Adipose tissue (tissue), 3 donors: ENCODE results near the gene ZFP36. TPM values are rescaled to one million over a fixed set of nuclear protein-coding genes. Genes with fewer than 3 reads are reported as not detected.

ENCODE experiments used
- H3K27ac ChIP-seq: one replicate; pipeline ENCODE4 v1.5.1; 2013; ENCODE audit warnings: low read depth, low read length
- WGBS, 3 donors: extraction: QIAGEN DNeasy Blood & Tissue Kit; methylation state at CpG; one replicate each; pipeline ENCODE4 v1.1.7; 2013; 5-methylcytosine and 5-hydroxymethylcytosine counted together
- polyA plus RNA-seq, 3 donors: library from polyadenylated mRNA; stranded (reverse); fragments of 200-250 nt; gene quantifications; one replicate each; pipeline ENCODE4 v1.2.3, GENCODE V29; 2013
- donor health status: healthy with polysubstance abuse.
- donor health status: Bipolar disorder and iron deficiency.
- donor health status: healthy.

The ZFP36 gene
- polyA plus RNA-seq, 3 donors = 80.2 to 1,764 (median 1,356) TPM

DNA sequence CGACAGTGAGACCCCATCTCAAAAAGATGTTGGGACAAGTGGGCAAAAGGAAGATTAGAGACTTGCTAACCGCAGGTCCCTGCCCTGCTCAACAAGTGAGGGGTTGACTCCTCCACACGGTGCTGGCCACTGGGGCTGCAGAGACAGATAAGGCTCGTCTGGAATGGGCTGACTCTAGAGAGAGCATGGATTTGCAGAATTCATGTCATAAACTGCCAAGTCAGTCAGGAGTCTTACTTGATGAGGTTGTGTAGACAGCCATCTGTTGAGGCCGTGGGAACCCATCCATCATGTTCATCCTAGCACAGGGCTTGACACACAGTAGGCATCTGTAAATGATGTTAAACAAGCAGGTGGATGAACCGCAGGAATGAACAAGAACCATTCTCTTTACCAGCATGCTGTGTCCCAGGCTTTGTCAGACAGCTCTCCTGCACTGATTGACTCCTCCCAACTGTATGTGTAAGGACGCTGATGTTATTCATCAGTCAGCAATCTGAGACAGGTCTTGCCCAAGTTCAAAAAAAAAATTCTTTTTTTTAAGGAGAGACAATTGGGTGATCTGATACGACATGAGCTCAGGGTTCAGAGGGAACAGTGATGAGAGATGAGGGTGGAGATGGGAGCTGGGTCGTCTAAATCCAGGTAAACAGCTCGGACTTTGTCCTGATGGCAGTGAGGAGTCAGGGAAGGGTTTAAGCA is 24.6 kb upstream of the ZFP36 start:
- no peak overlapping the region for H3K27ac ChIP-seq
- 76 to 85% (median 80%) methylated on average over 10 of the region's 10 CpGs for WGBS, 3 donors

DNA sequence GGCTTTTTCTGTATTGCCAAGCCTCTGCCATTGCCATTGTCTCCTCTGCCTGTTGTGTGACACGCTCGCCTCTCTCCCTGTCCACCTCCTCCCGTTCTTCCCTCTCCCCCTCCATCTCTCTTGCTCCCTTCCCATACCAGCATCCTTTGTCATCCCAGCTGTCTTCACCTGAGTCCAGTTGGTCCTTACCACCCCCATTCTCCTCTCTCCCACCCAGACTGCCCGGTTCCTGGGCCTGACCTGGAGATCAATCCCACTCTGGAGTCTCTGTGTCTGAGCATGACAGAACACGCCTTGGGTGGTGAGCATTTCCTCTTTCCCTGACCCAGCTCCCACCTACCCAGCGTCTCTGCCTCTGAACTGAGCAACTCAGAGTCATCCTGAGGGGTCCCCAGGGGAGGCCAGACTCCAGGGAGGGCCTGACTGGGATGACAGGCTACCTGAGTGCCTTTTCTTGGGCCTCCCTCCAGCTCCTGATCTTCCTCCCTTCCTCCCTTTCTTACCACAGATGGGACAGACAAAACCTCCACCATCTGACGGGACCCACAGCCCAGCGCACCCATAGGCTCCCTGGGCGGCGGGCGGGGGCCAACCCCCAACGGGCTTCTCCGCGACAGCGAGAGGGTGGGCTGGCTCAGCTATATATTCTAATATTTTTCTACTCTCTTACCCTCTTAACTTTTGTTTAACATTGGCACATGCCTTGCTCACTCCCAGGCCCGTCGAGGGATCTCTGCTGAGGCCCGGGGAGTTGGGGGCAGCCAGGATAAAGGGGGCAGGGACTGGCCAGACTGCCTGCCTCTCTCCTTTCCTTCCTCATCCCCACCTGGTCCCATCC is 23.4 kb upstream of the ZFP36 start:
- 87 to 90% (median 87%) methylated on average over 18 of the region's 18 CpGs for WGBS, 3 donors
- no peak overlapping the region for H3K27ac ChIP-seq

DNA sequence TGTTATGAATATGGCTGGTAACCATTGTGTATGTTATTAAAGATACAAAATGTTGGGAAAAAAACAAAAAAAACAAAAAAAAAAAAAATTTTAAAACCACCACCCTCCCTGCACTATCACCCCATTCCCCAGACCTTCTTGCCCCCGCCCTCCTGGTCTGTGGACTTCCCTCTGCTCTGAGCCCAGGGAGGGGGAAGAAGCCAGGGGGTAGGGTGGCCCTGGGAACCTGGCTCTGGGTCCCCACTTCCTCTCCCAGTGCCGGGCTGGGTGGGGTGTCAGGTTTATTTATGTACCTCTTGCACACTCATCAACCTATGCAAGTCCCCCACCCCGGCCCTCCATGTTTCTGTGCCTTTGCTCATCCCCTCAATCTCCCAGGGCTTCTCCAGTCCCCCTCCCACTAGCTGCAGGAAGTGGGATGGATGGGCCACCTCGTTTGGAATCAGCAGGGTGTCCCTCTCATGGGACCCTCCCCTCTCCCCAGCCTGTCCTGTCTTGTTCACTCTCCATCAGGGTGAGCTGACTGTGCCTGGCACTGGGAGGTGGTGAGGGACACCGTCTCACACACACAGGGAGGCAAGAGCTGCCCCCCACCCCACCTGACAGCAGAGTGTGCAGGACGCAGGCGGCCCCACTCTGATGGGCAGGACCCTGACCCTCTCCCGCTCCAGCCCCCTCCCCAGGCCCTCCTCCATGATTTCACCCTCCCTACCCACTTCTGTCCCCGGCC is 21.6 kb upstream of the ZFP36 start:
- H3K27ac ChIP-seq = no peak overlapping the region
- 64 to 75% (median 67%) methylated on average over 9 of the region's 9 CpGs for WGBS, 3 donors

DNA sequence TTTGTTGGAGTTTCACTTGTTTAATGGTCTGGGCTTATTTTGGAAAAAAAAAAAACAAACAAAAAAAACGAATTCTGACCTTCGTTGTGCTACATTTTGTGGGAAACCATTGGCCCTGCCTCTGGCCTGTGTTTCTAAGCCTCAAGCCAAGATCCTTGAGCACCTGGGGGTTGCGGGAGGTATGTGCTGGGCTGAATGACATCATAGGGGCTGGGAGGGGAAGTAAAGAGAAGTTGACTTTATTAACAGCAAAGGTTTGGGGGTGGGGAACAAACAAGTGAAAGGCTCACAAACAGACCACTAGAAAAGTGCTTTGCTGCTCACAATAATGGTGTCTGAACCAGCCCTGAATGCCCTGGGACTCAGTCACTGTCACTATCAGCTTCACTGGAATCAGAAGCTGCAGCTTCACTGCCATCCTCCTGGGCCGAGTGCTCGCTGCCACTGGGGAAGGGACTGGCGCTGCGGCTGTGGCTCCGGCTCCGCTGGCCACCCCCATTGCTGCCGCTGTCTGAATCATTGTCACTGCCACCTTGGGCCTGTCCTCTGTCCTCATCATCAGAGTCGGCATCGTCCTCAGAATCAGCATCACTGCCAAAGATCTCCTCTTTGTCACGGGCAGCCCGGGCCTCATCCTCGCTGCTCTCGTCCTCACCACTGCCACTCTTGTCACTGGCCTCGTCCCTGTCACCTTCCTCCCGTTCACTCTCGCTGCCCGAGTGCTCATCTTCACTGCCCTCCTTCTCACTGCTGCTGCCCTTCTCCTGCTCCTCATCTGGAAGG is 20.8 kb upstream of the ZFP36 start:
- no peak overlapping the region for H3K27ac ChIP-seq
- 84 to 85% (median 84%) methylated on average over 20 of the region's 20 CpGs for WGBS, 3 donors

DNA sequence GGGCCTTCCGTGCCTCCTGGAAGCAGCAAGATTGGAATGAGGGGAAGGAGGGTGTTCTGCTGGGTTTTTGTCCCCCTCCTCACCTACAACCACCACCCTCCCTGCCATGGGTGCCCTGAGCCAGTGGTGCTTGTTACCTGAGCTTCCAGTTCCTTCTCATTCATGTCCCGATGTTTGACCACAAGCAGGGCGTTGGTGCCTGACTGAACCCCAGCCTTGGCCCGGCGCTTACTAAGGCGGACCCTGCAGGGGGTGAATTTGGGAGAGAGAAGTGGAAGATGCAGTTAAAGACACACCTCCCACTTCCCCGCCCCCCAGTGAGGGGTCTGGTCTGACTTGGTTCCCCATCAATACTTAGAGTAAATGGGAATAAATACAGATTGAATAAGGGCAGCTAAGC is 20.1 kb upstream of the ZFP36 start:
- H3K27ac ChIP-seq = no peak overlapping the region
- 78 to 88% (median 87%) methylated on average over 7 of the region's 7 CpGs for WGBS, 3 donors

DNA sequence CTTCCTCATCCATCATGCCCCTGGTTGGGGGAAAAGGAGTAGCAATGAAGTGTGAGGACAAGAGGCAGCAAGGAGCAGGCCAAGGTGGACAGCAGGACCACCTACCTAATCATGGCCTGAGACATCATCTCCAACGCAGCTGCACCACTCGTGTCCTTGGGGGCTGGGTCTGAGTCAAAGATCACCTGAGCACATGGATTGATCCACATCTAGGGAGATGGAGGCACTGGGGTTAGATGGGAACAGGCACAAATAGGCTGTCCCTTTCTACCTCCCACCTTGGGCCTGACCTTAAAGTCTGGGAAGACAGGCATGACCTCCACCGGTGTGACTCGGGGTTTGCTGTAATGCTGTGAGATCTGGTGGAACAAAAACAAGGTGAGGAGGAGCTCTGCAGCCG is 18.0 kb upstream of the ZFP36 start:
- no peak overlapping the region for H3K27ac ChIP-seq

DNA sequence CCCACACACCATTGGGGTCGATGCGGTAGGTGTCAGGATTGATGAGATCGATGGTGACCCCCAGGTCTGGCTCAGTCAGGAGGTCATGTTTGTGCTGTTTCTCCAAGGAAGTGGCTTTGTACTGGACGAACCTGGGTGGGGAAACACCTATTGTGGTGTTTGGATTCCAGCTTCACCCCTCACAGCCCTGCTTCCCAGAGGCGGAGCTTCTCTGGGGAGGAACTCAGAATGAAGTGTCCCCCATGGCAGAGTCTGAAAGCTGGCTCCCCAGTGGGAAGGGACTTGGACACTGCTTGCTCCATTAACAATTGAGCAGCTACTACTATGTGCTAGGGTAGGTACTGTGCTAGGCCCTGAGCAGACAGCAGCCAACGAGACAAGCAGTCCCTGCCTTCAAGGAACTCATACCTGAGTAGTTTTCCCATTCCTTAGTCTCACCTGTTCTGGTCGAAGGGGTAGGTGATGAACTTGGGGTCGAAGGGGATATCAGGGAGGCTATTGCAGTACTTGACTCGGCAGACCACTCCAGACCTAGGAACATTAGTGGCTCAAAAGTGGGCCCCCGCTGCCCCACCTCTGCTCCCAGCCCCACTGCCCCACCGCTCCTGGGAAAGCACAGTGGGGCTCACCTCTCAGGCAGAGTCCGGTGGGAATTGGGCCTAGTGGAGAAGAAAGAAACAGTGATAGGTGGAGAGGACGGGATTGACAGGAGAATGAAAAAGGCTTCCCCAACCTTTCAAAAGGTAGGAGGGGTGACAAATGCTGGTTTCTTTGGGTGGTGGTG is 16.8 kb upstream of the ZFP36 start:
- WGBS, 3 donors = 58 to 72% (median 68%) methylated on average over 13 of the region's 13 CpGs

More for the DNA sequence above, 18.0 kb upstream of the ZFP36 start:
- 75 to 92% (median 92%) methylated on average over 5 of the region's 5 CpGs for WGBS, 3 donors

DNA sequence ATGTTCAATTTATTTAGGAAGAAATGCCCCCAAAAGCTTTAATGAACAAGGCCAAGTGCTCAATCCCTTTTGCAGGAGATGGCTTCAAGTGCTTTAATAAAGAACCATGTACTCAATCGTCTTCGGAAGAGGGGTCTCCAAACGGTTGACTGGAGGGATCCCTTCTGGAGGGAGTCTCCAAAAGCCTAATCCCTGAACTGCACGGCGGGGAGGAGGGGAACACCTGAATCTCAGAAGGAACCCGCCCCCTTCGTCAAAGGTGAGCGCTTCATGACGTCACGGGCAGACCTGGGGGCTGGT is 16.2 kb upstream of the ZFP36 start:
- 0 to 1% (median 0%) methylated on average over 8 to 10 of the region's 10 CpGs for whole genome bisulfite sequencing, 3 donors
- H3K27ac ChIP-seq = peak overlapping the region; percentile 94

More for the DNA sequence above, 16.8 kb upstream of the ZFP36 start:
- H3K27ac ChIP-seq = peak overlapping the region; percentile 16

DNA sequence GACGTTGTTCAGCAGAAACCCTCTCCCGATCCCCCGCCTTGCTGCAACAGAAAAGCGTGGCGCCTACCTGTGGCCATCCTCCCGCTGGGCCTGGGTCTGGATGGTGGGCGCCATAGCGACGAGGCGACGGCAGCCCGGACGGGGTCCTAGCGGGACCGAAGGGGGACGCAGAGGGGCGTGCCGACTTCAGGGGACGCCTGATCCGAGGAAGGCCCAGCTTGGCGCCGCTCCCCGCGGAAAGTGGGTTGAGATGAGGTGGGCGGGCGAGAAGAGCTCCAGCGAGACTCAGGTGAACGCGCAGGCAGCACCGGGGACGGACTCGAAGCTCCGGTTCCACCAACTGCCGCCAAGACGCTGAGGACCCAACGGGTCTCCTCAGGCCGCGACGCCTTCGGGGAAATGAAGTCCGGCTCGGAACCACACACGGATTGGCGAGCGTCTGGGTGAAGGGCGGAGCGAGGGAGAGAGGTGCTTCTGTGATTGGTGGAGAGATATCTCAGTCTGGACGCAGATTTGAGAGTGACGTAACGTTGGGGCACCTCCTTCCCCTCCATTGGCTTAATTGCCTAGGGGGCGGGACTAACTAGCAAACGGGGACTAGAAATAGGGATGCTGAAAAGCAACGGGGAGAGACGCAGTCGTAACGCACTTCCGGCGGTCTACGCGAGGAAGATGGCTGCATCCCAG is 15.8 kb upstream of the ZFP36 start, which contains the start of the genes MED29 and PAF1:
TSS of gene MED29 (plus strand) at position 628 of the 687 bp plus-strand sequence. CDS start at position 673, 45 bp downstream.
TSS of gene PAF1 (minus strand) at position 356 of the 687 bp plus-strand sequence. CDS start at position 114, 242 bp downstream.
- peak within 1 kb of the TSS; percentile 94 for H3K27ac ChIP-seq
- 0 to 1% (median 0%) methylated on average over 57 to 60 of the region's 60 CpGs for WGBS, 3 donors

DNA sequence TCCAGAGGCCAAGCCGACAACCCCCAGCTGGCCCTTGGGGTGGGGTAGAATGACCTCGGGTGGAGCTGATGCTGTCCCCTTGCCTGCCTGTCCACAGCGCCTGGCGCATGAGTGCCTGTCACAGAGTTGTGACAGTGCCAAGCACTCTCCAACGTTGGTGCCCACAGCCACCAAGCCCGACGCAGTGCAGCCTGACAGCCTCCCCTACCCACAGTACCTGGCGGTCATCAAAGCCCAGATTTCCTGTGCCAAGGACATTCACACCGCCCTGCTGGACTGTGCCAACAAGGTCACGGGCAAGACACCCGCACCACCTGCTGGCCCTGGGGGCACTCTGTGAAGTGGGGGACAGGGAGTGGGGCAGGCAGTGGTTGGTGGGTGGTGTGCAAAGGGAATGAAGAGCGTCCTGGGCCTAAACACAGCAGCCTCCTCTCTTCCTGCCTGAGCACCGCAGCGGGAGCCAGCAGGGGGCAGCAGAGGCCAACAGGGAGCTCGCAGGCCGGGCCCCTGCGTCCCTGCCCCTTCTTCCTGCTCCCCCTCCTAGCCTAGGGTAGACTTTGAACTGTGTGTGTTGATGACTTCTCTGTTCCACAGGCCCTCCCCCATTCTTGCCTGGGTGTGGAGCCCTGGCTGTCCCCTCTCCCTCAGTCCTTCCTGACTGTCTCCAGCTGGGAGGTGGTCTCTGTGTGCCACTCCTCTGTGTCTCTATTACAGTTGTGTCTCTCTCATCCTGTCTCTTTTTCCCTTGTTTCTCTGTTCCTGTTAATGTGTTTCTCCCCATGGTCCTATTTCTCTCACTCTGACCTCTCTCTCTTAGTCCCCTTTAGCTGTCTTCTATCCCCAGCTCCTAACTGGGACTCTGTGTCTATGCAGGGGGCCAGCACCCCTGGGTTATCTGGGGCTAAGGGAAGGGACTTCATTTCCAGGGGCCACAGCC is 9.0 kb upstream of the ZFP36 start:
- 13 to 31% (median 30%) methylated on average over 15 to 17 of the region's 17 CpGs for whole genome bisulfite sequencing, 3 donors

DNA sequence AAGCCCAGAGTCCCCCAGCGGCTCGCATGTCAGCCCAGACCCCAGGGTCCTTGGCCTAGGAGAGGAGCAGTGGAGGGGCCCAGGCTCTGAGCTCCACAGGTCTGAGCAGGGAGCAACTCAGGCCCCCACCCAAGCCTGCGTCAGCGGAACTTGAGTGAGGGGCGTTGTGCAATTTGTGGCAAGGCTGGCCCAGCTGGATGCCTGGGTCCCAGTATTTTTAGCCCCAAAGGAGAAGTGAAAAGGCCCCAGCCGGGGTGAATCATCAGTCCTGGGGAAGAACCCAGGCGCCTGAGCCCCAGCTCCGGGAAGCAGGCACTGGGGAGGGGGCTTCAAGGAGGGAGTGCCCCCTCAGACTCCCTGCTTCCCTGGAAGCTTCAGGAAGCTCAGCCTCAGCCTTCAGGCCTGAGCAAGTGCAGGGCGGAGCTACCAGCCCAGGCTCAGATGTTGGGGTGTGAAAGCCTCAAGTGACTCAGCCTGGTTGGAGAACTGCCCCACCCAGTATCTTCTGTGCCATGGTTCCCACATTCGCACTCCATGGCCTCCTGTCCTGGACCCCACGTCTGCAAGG is 8.3 kb upstream of the ZFP36 start:
- WGBS, 3 donors = 52 to 87% (median 57%) methylated on average over 11 of the region's 11 CpGs

More for the DNA sequence above, 9.0 kb upstream of the ZFP36 start:
- H3K27ac ChIP-seq = peak overlapping the region; percentile 98

DNA sequence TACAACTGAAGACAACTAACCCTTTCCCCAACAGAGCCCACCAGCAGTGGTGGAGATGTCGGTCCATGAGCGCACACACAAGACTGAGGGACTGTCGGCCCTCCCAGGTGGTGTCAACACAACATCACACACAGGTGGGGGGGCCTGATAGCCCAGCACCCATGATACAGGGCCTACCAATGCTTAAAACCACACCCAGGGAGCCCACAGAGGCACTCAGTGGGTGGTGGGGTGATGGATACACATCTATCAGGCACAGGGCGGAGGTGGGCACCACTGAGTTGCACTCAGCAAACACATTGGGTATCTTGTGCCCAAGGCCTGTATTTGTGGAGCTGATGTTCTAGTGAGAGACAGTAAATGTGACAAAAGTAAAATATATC is 7.0 kb upstream of the ZFP36 start:
- no peak overlapping the region for H3K27ac ChIP-seq
- WGBS, 3 donors = 93 to 96% (median 95%) methylated on average over 4 of the region's 4 CpGs

More for the DNA sequence above, 8.3 kb upstream of the ZFP36 start:
- peak overlapping the region; percentile 98 for H3K27ac ChIP-seq

DNA sequence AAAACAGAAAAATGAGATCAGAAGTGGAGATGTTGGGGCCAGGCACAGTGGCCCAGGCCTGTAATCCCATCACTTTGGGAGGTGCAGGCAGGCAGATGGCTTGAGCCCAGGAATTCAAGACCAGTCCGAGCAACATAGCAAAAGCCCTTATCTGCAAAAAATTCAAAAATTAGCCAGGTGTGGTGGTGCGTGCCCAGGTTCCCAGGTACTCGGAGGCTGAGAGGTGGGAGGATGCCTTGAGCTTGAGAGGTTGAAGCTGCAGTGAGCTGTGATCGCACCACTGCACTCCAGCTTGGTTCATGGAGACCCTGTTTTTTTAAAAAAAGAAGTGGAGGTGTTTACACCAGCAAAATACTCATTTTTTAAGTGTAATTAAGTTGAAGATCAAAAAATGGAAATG is 6.6 kb upstream of the ZFP36 start:
- H3K27ac ChIP-seq = peak overlapping the region; percentile 23
- 60 to 90% (median 85%) methylated on average over 4 of the region's 4 CpGs for WGBS, 3 donors

DNA sequence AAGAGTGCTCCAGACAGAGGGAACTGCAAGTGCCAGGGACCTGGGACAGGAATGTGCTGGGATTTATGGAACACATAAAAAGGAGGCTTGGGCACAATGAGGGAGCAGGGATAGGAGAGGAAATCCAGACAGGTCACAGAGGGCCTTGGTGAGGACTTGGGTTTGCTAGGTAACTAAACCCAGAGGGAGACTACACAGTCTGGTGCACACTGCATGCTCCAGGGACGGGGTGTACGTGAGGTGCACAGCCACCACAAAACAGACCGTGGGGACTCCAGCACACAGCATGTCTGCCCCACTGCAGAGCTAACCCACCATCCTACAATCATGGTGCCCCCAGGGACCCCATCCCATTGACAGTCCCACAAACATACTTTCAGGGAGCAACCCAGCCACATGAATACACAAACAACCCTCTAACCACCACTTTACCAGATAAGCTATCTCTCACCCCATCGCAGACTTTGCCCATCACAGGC is 5.5 kb upstream of the ZFP36 start:
- 53 to 70% (median 63%) methylated on average over 4 of the region's 4 CpGs for WGBS, 3 donors

DNA sequence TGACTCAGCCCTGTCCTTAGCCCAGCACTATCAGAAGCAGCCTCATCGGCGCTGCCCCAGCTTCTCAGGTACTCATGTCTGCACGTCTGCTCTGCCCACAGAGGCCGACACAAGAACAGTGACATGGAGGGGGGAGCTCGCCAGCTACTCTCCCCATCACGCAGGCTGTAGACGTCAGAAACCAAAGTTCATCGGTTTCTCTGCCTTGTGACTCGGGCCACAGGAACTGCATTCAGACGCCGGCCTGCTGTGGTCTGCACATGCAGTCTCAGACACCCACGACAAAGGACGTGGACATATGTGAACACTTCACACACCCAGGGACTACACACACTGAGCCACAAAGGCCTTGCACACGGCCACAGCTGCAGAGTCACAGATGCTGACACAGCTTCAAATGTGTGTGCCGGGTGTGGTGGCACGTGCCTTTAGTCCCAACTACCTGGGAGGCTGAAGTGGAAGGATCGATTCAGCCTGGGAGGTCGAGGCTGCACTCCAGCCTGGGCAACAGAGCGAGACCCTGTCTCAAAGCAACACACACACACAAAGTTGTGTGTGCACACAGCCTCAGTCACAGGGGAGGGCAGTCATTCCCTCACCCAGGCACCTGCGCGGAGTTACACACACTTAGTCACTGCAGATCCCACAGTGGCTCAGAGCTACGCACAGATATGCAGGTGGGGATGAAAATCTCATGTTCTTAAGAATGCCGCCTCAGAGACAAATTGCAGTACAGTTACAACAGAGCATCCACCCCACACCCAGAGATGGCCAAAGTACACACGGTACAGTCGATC is 4.9 kb upstream of the ZFP36 start:
- 40 to 51% (median 50%) methylated on average over 25 of the region's 25 CpGs for WGBS, 3 donors
- peak overlapping the region; percentile 74 for H3K27ac ChIP-seq

More for the DNA sequence above, 5.5 kb upstream of the ZFP36 start:
- H3K27ac ChIP-seq = no peak overlapping the region
